Activated naive CD4-positive, alpha-beta T cell (primary cell): ENCODE measurements around the gene NFATC4.

Experiments
- DNase-seq, 4 experiments: peaks; one replicate each; lab custom pipeline; 2025; lab: John Stamatoyannopoulos, UW

NFATC4 gene

DNA sequence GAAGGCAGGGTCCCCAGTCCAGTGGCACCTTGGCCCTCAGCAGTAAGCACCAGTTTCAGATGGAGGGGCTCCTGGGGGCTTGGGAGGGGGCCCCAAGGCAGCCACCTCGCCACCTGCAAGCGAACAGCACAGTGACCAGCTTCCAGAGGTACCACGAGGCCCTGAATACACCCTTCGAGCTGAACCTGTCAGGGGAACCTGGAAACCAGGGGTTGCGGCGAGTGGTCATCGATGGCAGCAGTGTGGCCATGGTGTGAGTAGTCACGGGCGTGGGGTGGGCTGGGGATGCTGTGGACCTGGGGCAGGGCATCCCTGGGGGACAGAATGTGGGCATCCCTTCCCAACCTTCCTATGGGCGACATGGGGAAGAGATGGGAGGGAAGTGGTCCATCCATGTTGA, 42.0 kb downstream of the NFATC4 start:
- no peak for DNase-seq

DNA sequence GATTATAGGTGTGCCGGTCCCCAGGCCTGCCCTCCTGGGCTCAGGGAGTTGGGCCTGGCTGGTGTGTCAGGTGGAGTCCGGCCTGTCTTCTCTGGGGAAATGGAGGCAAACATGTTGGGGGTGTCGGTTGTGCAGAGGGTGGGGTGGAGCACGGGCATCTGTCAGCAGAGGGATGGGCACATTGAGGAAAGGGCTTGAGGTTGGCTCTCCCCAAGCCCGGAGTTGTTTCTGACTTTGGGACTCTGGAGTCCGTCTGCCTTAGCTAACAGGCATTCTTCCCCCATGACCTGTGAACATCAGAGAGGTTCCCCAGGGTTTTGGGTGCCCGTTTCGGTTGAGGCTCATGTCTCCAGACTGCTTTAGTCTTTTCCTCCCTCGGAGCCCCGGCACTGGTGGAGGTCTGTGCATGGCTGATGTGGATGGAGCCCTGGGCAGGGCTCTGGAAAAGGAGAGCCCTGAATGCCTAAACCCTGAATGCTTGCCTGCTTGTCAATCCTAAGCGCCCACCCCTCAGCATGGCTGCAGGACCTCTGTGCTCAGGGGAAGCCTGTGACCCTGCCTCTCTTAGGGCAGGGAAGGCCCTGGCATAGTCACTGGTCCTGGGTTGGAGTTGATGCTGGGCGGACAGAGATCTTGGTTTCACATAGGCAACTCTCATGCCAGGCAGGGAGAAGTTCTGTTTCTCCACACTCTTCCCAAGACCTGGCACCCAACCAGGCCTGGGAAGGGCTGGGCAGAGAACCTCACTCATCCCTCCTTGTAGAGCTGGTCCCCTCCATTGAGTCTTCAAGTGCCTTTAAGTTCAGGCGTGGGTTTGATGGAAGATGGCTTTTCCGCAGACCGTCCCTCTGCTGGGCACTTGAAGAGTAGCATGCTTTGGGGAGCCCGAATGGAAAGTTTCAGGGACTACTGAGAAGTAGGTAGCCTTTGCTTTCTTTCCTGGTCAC, 43.7 kb downstream of the NFATC4 start:
- DNase-seq = no peak

DNA sequence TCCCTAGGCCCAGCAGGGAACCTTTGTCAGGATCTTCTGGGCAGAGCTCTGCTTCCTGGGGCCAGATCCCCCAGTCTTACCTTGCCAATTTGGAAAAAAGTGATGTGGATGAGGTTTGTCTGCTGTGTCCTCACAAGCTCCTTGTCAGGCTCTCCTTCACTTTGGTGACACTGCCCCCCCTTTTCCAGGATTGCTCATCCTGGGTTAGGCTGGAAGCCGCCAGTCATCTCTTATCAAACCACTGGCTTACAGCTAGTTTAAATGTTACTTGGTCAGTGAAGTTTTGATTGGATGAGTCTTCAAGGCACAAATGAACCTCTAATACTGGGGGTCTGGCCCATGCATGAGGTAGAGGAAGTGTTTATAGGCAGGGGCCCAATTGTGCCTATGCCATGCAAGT, 46.1 kb downstream of the NFATC4 start:
- DNase-seq = no peak

GRCh38 chr14:24414732-24415420, 46.9 kb downstream of the NFATC4 start:
- DNase-seq = no peak

- no peak for DNase-seq
Measured at GRCh38 chr14:24415421-24416253, 47.7 kb downstream of the NFATC4 start.

DNA sequence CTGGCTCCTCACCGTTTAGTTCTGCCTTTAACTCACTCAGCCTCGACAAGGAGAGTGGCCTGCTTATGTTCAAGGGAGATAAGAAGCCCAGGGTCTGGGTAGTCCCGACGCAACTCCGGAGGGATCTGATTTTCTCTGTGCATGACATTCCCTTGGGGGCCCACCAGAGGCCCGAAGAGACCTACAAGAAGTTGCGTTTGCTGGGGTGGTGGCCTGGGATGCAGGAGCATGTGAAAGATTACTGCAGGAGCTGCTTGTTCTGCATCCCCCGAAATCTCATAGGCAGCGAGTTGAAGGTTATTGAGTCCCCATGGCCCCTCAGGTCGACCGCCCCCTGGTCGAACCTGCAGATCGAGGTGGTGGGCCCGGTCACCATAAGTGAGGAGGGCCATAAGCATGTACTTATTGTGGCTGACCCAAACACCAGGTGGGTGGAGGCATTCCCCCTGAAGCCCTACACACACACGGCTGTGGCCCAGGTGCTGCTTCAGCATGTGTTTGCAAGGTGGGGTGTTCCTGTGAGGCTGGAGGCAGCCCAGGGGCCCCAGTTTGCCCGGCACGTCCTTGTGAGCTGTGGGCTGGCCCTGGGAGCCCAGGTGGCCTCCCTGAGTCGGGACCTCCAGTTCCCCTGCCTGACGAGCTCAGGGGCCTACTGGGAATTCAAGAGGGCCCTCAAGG, 48.4 kb downstream of the NFATC4 start:
- no peak for DNase-seq

- DNase-seq = no peak
Measured at GRCh38 chr14:24416932-24417619, 49.1 kb downstream of the NFATC4 start.

GRCh38 chr14:24417832-24418491, 50.0 kb downstream of the NFATC4 start:
- DNase-seq = no peak

GRCh38 chr14:24418492-24418873, 50.5 kb downstream of the NFATC4 start:
- DNase-seq = no peak

GRCh38 chr14:24422261-24422660, 54.3 kb downstream of the NFATC4 start:
- no peak for DNase-seq

GRCh38 chr14:24422694-24423601, 55.0 kb downstream of the NFATC4 start:
- no peak for DNase-seq

DNA sequence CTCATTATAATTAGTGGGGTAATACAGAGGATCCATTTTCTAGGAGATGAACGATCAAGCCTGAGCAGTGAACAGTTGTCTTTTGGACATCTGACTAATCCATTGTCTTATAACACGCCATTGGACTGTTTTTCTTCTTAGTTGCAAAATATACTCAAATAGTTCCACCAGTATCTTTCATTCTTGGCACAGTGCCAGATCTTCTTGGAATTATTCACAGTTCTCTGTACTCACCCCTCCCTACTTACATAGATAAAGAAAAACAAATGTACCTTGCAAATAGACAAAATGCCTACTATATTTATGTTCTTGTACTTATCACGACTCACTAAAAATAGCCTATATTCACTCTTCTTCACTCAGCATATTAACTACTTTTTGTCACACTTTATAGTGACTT, 57.7 kb downstream of the NFATC4 start:
- DNase-seq = no peak

DNA sequence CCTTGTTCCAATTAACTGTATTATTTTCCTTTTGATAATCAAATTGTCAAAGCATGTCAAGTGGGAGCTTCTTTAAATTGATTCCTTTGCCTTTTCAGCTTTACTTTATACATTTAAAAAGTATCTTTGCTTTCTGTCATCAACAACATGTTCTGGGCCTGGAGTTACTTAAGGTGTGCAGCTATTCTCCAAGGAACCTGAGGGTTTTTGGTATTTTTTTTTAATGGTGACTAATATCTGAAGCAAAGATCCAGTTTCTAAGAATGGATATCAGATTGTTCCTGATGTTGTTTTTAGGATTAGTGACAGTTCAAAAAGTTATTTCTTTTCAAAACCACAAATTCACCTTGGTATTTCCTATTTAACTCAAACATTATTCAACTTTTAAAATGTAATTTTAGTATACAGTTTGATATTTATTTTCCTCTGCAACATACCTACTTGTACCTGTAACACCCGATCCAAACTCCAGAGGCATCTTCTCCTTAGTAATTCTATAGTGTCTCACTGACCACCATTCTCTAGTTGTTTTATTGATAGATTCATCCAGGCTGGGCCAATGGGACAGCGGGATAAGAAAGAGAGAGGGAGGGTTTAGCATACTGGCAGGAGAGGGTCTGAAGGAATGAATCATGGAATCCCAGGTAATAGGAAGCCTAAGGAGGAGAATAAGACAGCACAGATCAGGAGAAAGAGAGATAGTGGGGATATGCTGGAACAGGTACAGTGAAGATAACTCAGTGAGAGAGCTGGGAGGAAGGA, 58.3 kb downstream of the NFATC4 start:
- DNase-seq = no peak

DNA sequence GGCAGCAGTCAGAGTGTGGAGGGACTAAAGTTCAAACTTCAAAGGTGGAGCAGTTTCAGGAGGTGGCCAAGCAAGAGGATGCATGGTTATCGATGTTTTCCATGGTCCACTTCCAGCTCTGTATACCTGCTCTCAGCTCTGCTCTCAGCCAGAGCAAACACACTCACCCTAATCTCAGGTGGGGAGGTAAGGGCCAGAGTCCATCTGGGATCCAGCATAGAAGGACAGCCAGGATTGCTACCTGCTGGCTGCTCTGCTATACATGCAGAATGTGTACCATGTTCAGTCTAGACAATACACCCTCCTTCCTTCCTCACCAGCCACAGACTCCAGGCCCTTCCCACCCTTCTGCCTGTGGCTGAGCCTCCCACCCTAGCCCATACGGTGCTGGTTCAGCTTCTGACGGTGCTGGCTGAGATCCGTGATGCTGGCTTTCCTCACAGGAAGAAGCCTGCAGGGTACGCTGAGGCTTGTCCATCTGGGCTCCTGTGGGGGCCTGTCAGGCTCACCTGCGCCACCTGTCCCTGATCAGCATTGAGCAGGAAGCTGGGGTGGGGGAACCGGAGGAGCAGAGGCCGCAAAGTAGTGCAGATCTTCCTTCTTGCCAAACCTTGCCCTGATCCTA, 59.0 kb downstream of the NFATC4 start:
- DNase-seq = peak in 2 of 4 experiments; percentile 14 to 18

- no peak for DNase-seq
Measured at GRCh38 chr14:24427537-24428508, 59.8 kb downstream of the NFATC4 start.

DNA sequence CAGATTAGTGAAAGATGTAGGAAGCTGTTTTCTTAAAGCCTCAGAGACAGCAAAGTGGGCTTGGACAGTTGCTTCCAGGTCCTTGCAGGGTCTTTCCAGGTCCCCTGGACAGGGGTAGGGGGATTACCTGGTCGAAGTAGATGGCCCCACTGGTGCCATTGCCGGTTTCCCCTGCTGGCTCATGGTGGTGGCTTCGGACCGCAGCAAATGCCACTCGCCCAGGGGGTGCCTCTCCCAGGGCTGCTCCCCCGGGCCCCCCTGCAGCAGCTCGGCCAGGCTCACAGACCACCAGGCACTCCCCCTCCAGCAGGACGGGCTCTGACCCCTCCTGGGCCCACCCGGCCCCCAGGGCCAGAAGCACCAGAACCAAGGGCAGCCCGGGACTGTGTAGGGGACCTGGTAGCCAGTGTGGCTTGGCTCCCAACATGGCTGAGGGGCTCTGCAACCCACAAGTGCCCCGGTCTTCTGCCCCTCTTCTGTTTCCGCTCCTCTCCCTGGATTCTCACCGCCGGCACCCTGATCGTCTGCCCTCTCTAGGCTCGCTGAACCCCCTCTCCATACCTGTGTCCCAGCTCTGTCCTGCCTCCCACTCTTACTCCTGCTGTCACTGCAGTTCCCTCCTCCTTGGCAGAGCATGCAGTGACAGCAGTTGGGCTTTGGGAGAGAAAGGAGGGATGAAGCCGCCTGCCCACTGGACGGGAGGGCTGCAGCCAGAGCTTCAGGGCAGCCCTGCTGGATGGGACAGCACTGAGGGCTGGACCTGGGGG, 60.8 kb downstream of the NFATC4 start:
- no peak for DNase-seq
